ENCODE results near the gene HGFAC.

The HGFAC gene

GRCh38 chr4:3471886-3472285 lies 30.1 kb downstream of the HGFAC start:
- Histone ChIP-seq H3K9me3 (ENCODE audit: low read depth, low read length) (no peaks in the 10 kb centered on the region), H3K9ac (ENCODE audit: insufficient read length) (no peak overlapping the region), H3K36me3 (ENCODE audit: insufficient read depth, low read length) (no peaks in the 10 kb centered on the region), H3K27ac (no peak overlapping the region), H3K4me3 (no peak overlapping the region)
- no peak for DNase-seq (ENCODE audit: low read depth, low spot score)
- TF ChIP-seq POLR2AphosphoS5 (IDR thresholded peaks at IDR 0.05; ENCODE audit: borderline replicate concordance, low read depth, low read length) (no peak), FOXP2 (optimal IDR thresholded peaks at IDR 0.05; ENCODE audit: control extremely low read depth, extremely low read length, insufficient read depth) (no peak), EZH2 (IDR thresholded peaks at IDR 0.05) (no peak)

GRCh38 chr4:3472411-3473141 lies 30.8 kb downstream of the HGFAC start:
- no peak overlapping the region for H3K27ac ChIP-seq
- no peaks in the 10 kb centered on the region for H3K9me3 ChIP-seq (ENCODE audit: low read depth, low read length)
- TF ChIP-seq FOXP2 (optimal IDR thresholded peaks at IDR 0.05; ENCODE audit: control extremely low read depth, extremely low read length, insufficient read depth) (no peak), POLR2AphosphoS5 (IDR thresholded peaks at IDR 0.05; ENCODE audit: borderline replicate concordance, low read depth, low read length) (no peak), EZH2 (IDR thresholded peaks at IDR 0.05) (no peak)
- no peak for DNase-seq (ENCODE audit: low read depth, low spot score)
- no peak overlapping the region for H3K4me3 ChIP-seq
- no peak overlapping the region for H3K9ac ChIP-seq (ENCODE audit: insufficient read length)
- no peaks in the 10 kb centered on the region for H3K36me3 ChIP-seq (ENCODE audit: insufficient read depth, low read length)

- Histone ChIP-seq H3K9ac (ENCODE audit: insufficient read length) (no peak overlapping the region), H3K4me3 (no peak overlapping the region), H3K36me3 (ENCODE audit: insufficient read depth, low read length) (no peaks in the 10 kb centered on the region), H3K9me3 (ENCODE audit: low read depth, low read length) (no peaks in the 10 kb centered on the region), H3K27ac (no peak overlapping the region)
- DNase-seq (ENCODE audit: low read depth, low spot score) = no peak
- TF ChIP-seq EZH2 (IDR thresholded peaks at IDR 0.05) = no peak
- TF ChIP-seq POLR2AphosphoS5 (IDR thresholded peaks at IDR 0.05; ENCODE audit: borderline replicate concordance, low read depth, low read length) = no peak
- TF ChIP-seq FOXP2 (optimal IDR thresholded peaks at IDR 0.05; ENCODE audit: control extremely low read depth, extremely low read length, insufficient read depth) = no peak
Measured at GRCh38 chr4:3473181-3473950, 31.6 kb downstream of the HGFAC start.

- TF ChIP-seq EZH2 (IDR thresholded peaks at IDR 0.05) = no peak
- H3K4me3 ChIP-seq = no peak overlapping the region
Measured at GRCh38 chr4:3473996-3474765, 32.4 kb downstream of the HGFAC start.

GRCh38 chr4:3475041-3475712 lies 33.4 kb downstream of the HGFAC start:
- no peaks in the 10 kb centered on the region for H3K9me3 ChIP-seq (ENCODE audit: low read depth, low read length)

More at GRCh38 chr4:3473996-3474765, 32.4 kb downstream of the HGFAC start:
- DNase-seq (ENCODE audit: low read depth, low spot score) = no peak
- no peaks in the 10 kb centered on the region for H3K9me3 ChIP-seq (ENCODE audit: low read depth, low read length)
- H3K27ac ChIP-seq = no peak overlapping the region
- no peaks in the 10 kb centered on the region for H3K36me3 ChIP-seq (ENCODE audit: insufficient read depth, low read length)
- no peak overlapping the region for H3K9ac ChIP-seq (ENCODE audit: insufficient read length)

GRCh38 chr4:3475713-3476260 lies 34.0 kb downstream of the HGFAC start:
- Histone ChIP-seq H3K9me3 (ENCODE audit: low read depth, low read length) (no peaks in the 10 kb centered on the region), H3K4me3 (no peak overlapping the region), H3K27ac (no peak overlapping the region), H3K9ac (ENCODE audit: insufficient read length) (no peak overlapping the region), H3K36me3 (ENCODE audit: insufficient read depth, low read length) (no peaks in the 10 kb centered on the region)
- TF ChIP-seq POLR2AphosphoS5 (IDR thresholded peaks at IDR 0.05; ENCODE audit: borderline replicate concordance, low read depth, low read length) = no peak
- no peak for TF ChIP-seq EZH2 (IDR thresholded peaks at IDR 0.05)
- TF ChIP-seq FOXP2 (optimal IDR thresholded peaks at IDR 0.05; ENCODE audit: control extremely low read depth, extremely low read length, insufficient read depth) = no peak
- DNase-seq (ENCODE audit: low read depth, low spot score) = no peak

More at GRCh38 chr4:3475041-3475712, 33.4 kb downstream of the HGFAC start:
- H3K4me3 ChIP-seq = no peak overlapping the region
- H3K9ac ChIP-seq (ENCODE audit: insufficient read length) = no peak overlapping the region
- no peak overlapping the region for H3K27ac ChIP-seq
- TF ChIP-seq FOXP2 (optimal IDR thresholded peaks at IDR 0.05; ENCODE audit: control extremely low read depth, extremely low read length, insufficient read depth) (no peak), POLR2AphosphoS5 (IDR thresholded peaks at IDR 0.05; ENCODE audit: borderline replicate concordance, low read depth, low read length) (no peak), EZH2 (IDR thresholded peaks at IDR 0.05) (no peak)
- no peaks in the 10 kb centered on the region for H3K36me3 ChIP-seq (ENCODE audit: insufficient read depth, low read length)
- DNase-seq (ENCODE audit: low read depth, low spot score) = no peak

- Histone ChIP-seq H3K27ac (no peak overlapping the region), H3K9ac (ENCODE audit: insufficient read length) (no peak overlapping the region), H3K4me3 (no peak overlapping the region), H3K36me3 (ENCODE audit: insufficient read depth, low read length) (no peaks in the 10 kb centered on the region), H3K9me3 (ENCODE audit: low read depth, low read length) (no peaks in the 10 kb centered on the region)
- TF ChIP-seq EZH2 (IDR thresholded peaks at IDR 0.05) = no peak
- no peak for TF ChIP-seq FOXP2 (optimal IDR thresholded peaks at IDR 0.05; ENCODE audit: control extremely low read depth, extremely low read length, insufficient read depth)
- TF ChIP-seq POLR2AphosphoS5 (IDR thresholded peaks at IDR 0.05; ENCODE audit: borderline replicate concordance, low read depth, low read length) = no peak
- no peak for DNase-seq (ENCODE audit: low read depth, low spot score)
Measured at GRCh38 chr4:3476341-3476747, 34.6 kb downstream of the HGFAC start.

Data from SK-N-MC (cell line).